ENCODE data around the gene IYD.
"Not testable (repeated sequence)": the region's sequence is repeated elsewhere in the genome, so short reads cannot be mapped to it uniquely, and the experiment has no call there.

The IYD gene

GRCh38 chr6:150352321-150353296 lies 16.2 kb upstream of the IYD start:
- no peak for DNase-seq

GRCh38 chr6:150353445-150353844 lies 15.4 kb upstream of the IYD start:
- no peak for DNase-seq

DNA sequence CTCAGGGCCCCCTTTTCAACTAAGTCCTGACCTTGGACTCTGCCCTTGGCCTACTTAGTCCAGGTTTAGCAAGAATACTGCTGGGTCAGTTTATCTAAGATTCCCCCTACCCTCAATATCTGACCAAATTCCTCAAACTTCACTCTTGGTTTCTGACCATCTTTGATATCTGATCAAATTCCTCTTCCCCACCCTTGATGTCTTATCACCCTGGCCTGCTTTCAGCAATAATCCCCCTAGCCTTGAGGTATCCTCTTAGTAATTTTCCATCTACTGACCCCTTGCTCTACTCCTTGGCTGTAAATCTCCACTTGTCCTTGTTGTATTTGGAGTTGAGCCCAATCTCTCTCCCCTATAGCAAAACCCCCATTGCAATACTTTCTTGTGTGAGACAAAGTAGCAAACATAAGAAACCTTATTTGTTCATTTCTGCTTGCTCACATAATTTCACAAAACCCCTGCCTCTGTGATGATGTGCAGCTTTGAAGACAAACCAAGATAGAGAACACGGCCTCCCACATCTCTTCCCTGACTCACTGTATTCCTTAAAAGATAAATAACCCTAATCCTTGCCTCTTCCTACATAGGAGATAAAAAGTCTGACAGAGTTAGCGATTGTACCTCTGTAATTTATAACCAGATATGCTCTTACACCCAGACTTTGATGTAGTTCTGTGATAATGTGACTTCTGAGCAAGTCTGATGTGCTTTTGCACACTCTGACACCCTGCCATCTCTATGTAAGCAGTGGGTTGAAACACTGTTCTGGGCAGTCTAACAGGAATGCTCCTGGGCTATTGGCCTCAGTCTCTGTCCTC lies 13.8 kb upstream of the IYD start:
- DNase-seq: no peak

GRCh38 chr6:150355932-150356331 lies 12.9 kb upstream of the IYD start:
- DNase-seq: no peak

DNA sequence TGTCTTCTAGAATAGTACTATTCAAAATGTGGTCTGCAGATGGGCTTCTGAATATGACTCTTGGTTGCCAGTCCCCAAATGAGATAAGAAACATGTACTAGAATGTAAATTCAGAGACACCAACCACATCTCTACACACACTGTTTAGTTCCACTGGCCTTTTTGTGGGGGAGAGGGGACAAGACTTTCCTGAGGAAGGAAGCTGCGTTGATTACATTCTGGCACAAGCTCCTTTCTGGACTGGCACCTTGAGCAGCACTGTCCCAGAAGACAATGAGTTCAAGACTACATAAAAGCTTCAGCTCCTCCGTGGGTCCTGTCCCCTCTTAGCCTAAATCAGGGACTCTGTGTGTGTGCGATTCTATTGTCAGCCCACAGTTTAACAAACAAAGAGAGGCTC lies 6.9 kb upstream of the IYD start:
- DNase-seq: no peak

GRCh38 chr6:150363733-150364132 lies 5.1 kb upstream of the IYD start:
- no peak for DNase-seq

DNA sequence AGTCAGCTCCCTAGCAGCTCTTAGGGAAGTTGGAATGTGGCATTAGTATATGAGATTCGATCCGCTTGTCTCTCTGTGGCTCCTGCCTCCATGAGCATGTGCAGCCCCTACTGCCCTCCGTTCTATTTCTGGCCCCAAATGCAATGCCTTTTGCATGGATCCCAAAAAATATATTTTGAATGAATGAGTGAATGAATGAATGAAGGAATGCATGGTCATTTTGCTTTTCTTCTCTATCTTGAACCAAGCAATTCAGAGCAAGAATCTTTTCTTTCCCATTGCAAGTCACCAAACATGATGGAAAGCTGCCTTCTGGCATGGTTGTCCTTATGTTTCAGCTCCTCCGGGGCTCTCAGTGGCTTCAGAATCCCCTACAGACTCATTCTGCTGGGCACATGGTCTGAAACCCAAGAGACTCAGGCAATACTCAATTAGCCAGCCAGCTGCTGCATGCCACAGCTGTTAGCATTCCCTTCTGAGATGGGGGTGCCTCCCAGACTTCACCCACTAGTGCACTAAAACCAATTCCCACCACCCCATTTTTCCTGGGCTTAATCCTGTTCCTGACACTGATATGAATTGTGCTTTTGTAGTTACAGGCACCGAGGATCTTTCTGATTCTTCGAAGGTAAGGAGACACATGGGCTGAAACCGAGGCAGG lies 2.6 kb upstream of the IYD start:
- no peak for DNase-seq

- DNase-seq: no peak
These were observed 596 bp downstream of the IYD start for GRCh38 chr6:150369408-150369807.

GRCh38 chr6:150370112-150370511 lies 1.3 kb downstream of the IYD start:
- no peak for DNase-seq

DNA sequence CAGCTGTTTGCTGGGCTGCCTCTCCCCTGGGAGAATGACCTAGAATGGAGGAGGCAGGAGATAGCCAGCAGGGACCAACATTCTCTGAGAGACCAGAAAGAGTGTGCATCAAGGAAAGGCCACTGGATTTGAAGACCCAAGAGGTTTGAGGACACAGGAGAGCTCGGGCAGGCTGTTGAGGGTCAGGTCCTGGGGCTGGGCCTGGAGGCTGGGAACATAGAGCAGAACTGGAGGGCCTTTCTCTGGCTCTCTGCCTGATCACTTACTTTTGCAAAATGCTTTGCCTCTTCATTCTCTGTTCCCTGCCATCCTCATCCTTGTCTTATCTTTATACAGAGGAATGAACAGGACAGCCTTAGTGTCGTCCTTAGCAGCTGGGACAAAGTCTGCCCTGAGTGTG lies 2.5 kb downstream of the IYD start:
- no peak for DNase-seq

DNA sequence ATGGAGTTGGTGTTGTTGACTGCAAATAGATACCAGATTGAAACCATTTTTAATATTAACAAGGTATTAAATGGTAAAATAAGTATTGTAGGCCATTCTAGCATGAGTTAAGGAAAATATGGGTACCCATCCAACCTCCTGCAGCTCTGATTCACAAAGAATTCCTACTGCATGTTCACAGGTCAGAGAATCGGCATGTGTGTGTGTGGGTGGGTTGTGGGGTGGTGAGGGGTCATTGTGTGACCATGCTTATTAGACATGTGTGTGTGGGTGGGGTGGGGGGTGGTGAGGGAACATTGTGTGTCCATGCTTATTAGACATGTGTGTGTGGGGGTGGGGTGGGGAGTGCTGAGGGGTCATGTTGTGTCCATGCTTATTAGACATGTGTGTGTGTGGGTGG lies 3.2 kb downstream of the IYD start:
- DNase-seq: no peak

- DNase-seq: no peak
These were observed 4.5 kb downstream of the IYD start for GRCh38 chr6:150373260-150373701.

DNA sequence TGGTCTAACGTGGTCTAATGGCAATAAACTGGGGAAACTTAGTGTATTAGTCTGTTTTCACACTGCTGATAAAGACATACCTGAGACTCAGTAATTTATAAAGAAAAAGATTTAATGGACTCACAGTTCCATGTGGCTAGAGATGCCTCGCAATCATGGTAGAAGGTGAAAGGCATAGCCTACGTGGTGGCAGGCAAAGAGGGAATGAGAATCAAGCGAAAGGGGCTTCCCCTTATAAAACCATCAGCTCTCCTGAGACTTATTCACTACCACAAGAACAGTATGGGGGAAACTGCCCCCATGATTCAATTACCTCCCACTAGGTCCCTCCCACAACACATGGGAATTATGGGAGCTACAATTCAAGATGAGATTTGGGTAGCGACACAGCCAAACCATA lies 5.5 kb downstream of the IYD start:
- DNase-seq: not testable (repeated sequence)

- DNase-seq: no peak
These were observed 8.5 kb downstream of the IYD start for GRCh38 chr6:150377211-150377781.

DNA sequence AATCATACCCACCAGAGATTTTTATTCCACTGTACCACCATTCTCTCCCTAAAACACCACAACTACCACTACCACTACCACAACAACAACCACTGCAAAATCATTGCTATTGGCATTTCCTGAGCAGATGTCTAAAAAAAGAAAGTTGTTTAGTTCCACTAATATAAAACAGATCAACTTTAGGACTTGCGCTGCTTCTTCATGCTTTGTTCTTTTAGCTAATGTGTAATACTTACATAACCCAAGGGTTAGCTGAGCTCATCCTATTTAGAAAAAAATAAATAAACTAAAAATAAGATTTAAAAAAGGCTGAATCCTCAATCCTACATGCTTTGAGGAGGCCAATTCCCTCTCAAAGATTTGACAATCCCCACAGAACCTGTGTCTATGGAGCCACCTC lies 11.4 kb downstream of the IYD start:
- DNase-seq: no peak

DNA sequence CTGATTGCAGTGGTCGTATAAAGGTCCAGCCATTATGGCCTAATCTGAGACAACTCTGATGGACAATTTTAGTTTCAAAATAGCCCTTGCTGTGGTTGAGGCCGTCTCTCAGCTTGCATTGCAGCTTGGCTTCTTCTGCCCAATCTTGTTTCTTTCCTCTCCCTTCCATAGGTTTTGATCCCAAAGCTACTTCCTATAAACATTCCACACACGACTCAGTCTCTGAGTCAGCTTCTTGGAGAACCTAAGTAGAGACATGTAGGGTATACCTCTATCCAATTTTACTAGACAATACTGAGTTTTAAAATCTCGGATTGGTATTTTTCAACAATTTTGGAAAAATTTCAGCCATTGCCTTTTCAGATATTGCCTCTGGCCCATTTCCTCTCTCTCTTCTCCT lies 13.4 kb downstream of the IYD start:
- DNase-seq: no peak

DNA sequence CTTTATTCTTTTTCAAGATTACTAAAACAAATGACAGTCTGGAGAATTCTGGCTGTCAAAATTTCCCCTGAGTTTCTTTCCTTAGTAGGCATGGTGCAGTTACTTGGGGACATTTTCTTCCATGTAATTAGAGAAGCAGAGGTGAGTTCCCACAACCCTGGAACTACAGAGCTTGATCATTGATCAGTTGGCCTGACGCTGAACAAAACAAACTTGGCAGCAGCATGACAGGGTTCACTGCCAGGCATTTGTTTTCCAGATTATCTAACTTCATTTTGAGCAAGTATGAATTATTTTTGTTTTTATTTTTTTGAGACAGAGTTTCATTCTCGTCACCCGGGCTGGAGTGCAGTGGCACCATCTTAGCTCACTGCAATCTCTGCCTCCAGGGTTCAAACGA lies 22.6 kb downstream of the IYD start:
- DNase-seq: no peak

DNA sequence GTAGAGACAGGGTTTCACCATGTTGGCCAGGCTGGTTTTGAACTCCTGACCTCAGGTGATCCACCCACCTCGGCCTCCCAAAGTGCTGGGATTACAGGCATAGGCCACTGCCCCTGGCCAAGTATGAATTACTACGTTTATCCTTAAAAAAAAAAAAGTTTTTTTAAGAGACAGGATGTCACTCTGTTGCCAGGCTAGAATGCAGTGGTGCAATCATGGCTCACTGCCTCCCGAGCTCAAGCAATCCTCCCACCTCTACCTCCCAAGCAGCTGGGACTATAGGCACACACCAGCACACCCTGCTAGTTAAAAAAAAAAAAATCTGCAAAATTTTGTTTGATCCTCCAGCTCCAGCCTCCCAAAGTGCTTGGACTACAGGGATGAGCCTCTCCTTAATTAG lies 23.1 kb downstream of the IYD start:
- DNase-seq: no peak

- no peak for DNase-seq
These were observed 23.8 kb downstream of the IYD start for GRCh38 chr6:150392452-150393220.

GRCh38 chr6:150394053-150394898 lies 25.5 kb downstream of the IYD start:
- no peak for DNase-seq

GRCh38 chr6:150394899-150395295 lies 26.1 kb downstream of the IYD start:
- no peak for DNase-seq
